HepG2 (cell line): Measurements from ENCODE around the gene APBB3. TPM values are rescaled to one million over a fixed set of nuclear protein-coding genes. Genes with fewer than 3 reads are reported as not detected.

Experiments used
- HMGXB3 ChIP-seq: sonication (generic); formaldehyde crosslinking; IDR thresholded peaks from 2 replicates; pipeline ENCODE4 v1.4.0; 2020; ENCODE audit warnings: missing genetic modification reagents, borderline replicate concordance
- IRF1 ChIP-seq: sonication (generic); formaldehyde crosslinking; IDR thresholded peaks from 2 replicates; pipeline ENCODE4 v1.4.0; 2020; ENCODE audit warnings: low read depth, mild to moderate bottlenecking, missing genetic modification reagents
- KAT7 ChIP-seq: IDR thresholded peaks from 2 replicates; pipeline ENCODE4 v1.6.1; 2018; ENCODE audit warnings: borderline replicate concordance, missing compliant biosample characterization
- KLF16 ChIP-seq, 2 experiments: sonication (generic) in 1 of 2; formaldehyde crosslinking in 1 of 2; IDR thresholded peaks; 2 replicates each; pipeline versions ENCODE4 v1.6.1 to v1.8.0; 2016 to 2023; ENCODE audit warnings: missing genetic modification reagents in 2 of 2, missing compliant biosample characterization in 1 of 2
- REXO4 ChIP-seq: sonication (generic); formaldehyde crosslinking; IDR thresholded peaks from 2 replicates; pipeline ENCODE4 v1.8.0; 2022; ENCODE audit warnings: missing genetic modification reagents, mild to moderate bottlenecking, borderline replicate concordance
- SNRNP70 ChIP-seq: fragments of 200-400 bp; formaldehyde crosslinking; IDR thresholded peaks from 2 replicates; pipeline ENCODE4 v1.6.1; 2017; ENCODE audit warnings: mild to moderate bottlenecking, low read depth, low read length, moderate library complexity
- ZNF20 ChIP-seq: sonication (generic); formaldehyde crosslinking; IDR thresholded peaks from 2 replicates; pipeline ENCODE4 v1.4.0; 2020; ENCODE audit warnings: mild to moderate bottlenecking, moderate library complexity, missing genetic modification reagents
- ZNF207 ChIP-seq: fragments of 450-650 bp; IDR thresholded peaks from 2 replicates; pipeline ENCODE4 v1.6.1; 2016; ENCODE audit warnings: antibody characterized with exemption, borderline replicate concordance
- ZNF260 ChIP-seq: sonication (generic); formaldehyde crosslinking; IDR thresholded peaks from 2 replicates; pipeline ENCODE4 v1.4.0; 2020; ENCODE audit warnings: missing genetic modification reagents, low read depth, mild to moderate bottlenecking, borderline replicate concordance
- ZNF530 ChIP-seq: sonication (generic); formaldehyde crosslinking; IDR thresholded peaks from 2 replicates; pipeline ENCODE4 v1.5.0; 2020; ENCODE audit warnings: low read depth, mild to moderate bottlenecking, missing genetic modification reagents
- ZNF556 ChIP-seq: sonication (generic); formaldehyde crosslinking; IDR thresholded peaks from 2 replicates; pipeline ENCODE4 v1.4.0; 2020; ENCODE audit warnings: mild to moderate bottlenecking, missing genetic modification reagents, borderline replicate concordance
- ZNF564 ChIP-seq: sonication (generic); formaldehyde crosslinking; IDR thresholded peaks from 2 replicates; pipeline ENCODE4 v1.8.1; 2023; ENCODE audit warnings: mild to moderate bottlenecking, missing genetic modification reagents
- ZNF576 ChIP-seq: sonication (generic); formaldehyde crosslinking; IDR thresholded peaks from 2 replicates; pipeline ENCODE4 v1.4.0; 2020; ENCODE audit warnings: mild to moderate bottlenecking, missing genetic modification reagents
- ZNF75D ChIP-seq: sonication (generic); formaldehyde crosslinking; IDR thresholded peaks from 2 replicates; pipeline ENCODE4 v1.8.1; 2023; ENCODE audit warnings: missing genetic modification reagents, mild to moderate bottlenecking, borderline replicate concordance
- ZNF761 ChIP-seq: sonication (generic); formaldehyde crosslinking; conservative IDR thresholded peaks from 2 replicates; pipeline ENCODE4 v1.4.0; 2020; ENCODE audit warnings: mild to moderate bottlenecking, missing genetic modification reagents
- ZSCAN22 ChIP-seq: sonication (generic); formaldehyde crosslinking; IDR thresholded peaks from 2 replicates; pipeline ENCODE4 v1.4.0; 2020; ENCODE audit warnings: mild to moderate bottlenecking, missing genetic modification reagents
- ZUFSP ChIP-seq: sonication (generic); formaldehyde crosslinking; IDR thresholded peaks from 2 replicates; pipeline ENCODE4 v1.9.0; 2021; ENCODE audit warnings: missing genetic modification reagents, mild to moderate bottlenecking, borderline replicate concordance
- ZXDC ChIP-seq: sonication (generic); formaldehyde crosslinking; IDR thresholded peaks from 2 replicates; pipeline ENCODE4 v1.5.0; 2020; ENCODE audit warnings: mild to moderate bottlenecking, missing genetic modification reagents
- polyA plus RNA-seq, 8 experiments: library from polyadenylated mRNA; depleted of rRNA in 3 of 8; stranded (reverse) in 7 of 8; unstranded in 1 of 8; fragments of >200 nt; fragmentation: Illumina TruSeq in 4 of 8; extraction: Trizol in 4 of 8; gene quantifications; 2 replicates each; pipeline versions ENCODE4 v1.2.1 to v1.2.3, GENCODE V29; 2011 to 2016; ENCODE audit warnings: low read depth in 4 of 8, missing spikeins in 1 of 8, mixed read lengths in 1 of 8; ENCODE audit not compliant: insufficient read depth in 1 of 8
- total RNA-seq, 5 experiments: library from RNA; depleted of rRNA; stranded (reverse); fragments of >200 nt; fragmentation: Illumina TruSeq; extraction: Trizol; gene quantifications; 2 replicates each; pipeline ENCODE4 v1.2.3, GENCODE V29; 2016; ENCODE audit warnings: low read depth in 1 of 5

The APBB3 gene
- total and polyA plus RNA-seq, 2 of the 13 experiments (the other 11 are each of a cell fraction or from before 2014, with no cell fraction given) = 0.38 to 0.78 TPM

- no peak for TF ChIP-seq IRF1
- TF ChIP-seq ZNF556 (CRISPR knock-in tag) = no peak
- no peak for TF ChIP-seq ZSCAN22 (CRISPR knock-in tag)
- TF ChIP-seq ZUFSP = no peak
- TF ChIP-seq ZNF564 (CRISPR knock-in tag) = no peak
- TF ChIP-seq SNRNP70 = no peak
- TF ChIP-seq ZNF207 = no peak
- TF ChIP-seq ZNF576 (CRISPR knock-in tag) = no peak
- no peak for TF ChIP-seq ZNF75D
- TF ChIP-seq KLF16 (CRISPR knock-in tag; IDR thresholded peaks at IDR 0.05) = peak in 1 of 2 experiments; percentile 51; a peak in 1 of 4 replicates
- TF ChIP-seq ZNF20 (CRISPR knock-in tag) = no peak
- no peak for TF ChIP-seq ZNF761
- no peak for TF ChIP-seq ZNF530
- no peak for TF ChIP-seq REXO4
- no peak for TF ChIP-seq ZXDC (CRISPR knock-in tag)
- TF ChIP-seq ZNF260 = no peak
- no peak for TF ChIP-seq KAT7 (CRISPR knock-in tag)
- no peak for TF ChIP-seq HMGXB3 (CRISPR knock-in tag)
Measured at GRCh38 chr5:140575309-140575708, 10.9 kb upstream of the APBB3 start (continued).
